ENCODE results near the gene FGD5.

Gene FGD5

GRCh38 chr3:14818804-14819500 lies at the start of gene FGD5:
Gene FGD5 (plus strand): TSS chr3:14818962. CDS start chr3:14819072, 110 bp downstream.
- peak; percentile 20 for ATAC-seq
- no peak for DNase-seq
- H3K27me3 Mint-ChIP-seq: peaks cover 39% of the 10 kb centered on the region
- H3K27ac Mint-ChIP-seq: peak within 1 kb of the TSS; percentile 5 to 65
- no peaks in the 10 kb centered on the region for H3K4me1 Mint-ChIP-seq
- H3K9me3 Mint-ChIP-seq: no peaks in the 10 kb centered on the region
- H3K4me3 Mint-ChIP-seq: no peak within 1 kb of the TSS

DNA sequence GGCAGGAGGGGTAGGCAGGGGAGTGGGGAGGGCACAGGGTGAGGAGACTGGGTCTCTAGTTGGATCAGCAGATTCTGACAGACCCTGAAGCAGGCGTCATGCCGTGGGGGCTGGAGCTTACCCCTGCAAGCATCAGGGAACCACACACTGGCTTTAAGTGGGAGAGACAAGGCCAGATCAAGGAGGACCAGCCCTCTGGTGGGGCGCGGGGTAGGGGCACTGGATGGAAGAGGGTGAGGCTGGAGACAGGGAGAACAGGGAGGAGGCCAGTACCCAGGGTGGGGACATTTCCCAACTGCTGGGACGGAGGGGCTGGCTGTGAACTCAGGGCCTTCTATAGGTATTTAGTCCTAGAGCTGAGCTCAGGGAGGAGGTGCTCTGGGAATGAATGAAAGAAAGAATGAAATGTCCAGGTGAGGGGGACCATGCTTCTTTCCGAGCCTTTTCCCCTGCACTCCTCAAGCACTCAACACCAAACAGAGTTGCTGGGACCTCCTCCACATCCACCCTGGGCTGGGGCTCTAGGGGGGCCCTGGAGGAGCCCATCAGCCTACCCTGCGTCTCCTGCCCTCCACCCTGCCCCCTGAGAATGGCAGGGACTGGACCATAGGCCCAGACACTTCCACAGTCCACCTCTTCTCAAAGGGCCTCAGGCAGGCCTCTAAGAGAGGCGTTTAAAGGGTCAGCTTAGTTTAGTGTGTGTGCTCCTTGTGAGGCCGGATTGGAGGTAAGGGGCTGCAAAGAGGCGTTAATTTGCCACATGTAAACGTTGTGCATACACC lies 49.0 kb upstream of the FGD5 start:
- no peak for ATAC-seq
- no peak for DNase-seq
- no peak overlapping the region for H3K27ac Mint-ChIP-seq
- no peaks in the 10 kb centered on the region for H3K27me3 Mint-ChIP-seq
- H3K4me3 Mint-ChIP-seq: no peak overlapping the region
- no peaks in the 10 kb centered on the region for H3K4me1 Mint-ChIP-seq
- H3K9me3 Mint-ChIP-seq: no peaks in the 10 kb centered on the region

DNA sequence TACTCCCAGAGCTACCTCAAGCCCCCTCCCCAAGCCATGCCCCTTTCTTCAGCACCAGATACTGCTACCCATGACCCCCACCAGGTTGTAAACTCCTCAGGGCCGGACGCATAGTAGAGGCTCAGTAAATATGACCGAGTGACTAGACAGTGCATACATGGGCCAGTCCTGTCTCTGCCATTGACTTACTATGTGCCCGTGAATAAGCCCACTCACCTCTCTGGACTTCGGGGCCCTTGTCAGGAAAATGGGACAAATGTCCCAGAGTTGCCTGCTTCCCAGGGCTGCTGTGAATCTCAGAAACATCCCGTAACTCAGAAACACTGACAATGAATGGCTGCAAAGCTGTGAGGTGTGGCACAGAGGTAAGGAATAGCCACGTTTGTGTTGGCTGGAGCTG lies 48.2 kb upstream of the FGD5 start:
- Mint-ChIP-seq H3K4me1 (no peaks in the 10 kb centered on the region), H3K27me3 (no peaks in the 10 kb centered on the region), H3K9me3 (no peaks in the 10 kb centered on the region), H3K27ac (no peak overlapping the region), H3K4me3 (no peak overlapping the region)
- ATAC-seq (no peak), DNase-seq (no peak)

GRCh38 chr3:14771593-14772497 lies 46.9 kb upstream of the FGD5 start:
- no peaks in the 10 kb centered on the region for H3K27me3 Mint-ChIP-seq
- H3K27ac Mint-ChIP-seq: peak overlapping the region in 1 of 2 donors; percentile 61
- H3K9me3 Mint-ChIP-seq: no peaks in the 10 kb centered on the region
- no peak for ATAC-seq
- H3K4me1 Mint-ChIP-seq: no peaks in the 10 kb centered on the region
- no peak overlapping the region for H3K4me3 Mint-ChIP-seq
- no peak for DNase-seq

DNA sequence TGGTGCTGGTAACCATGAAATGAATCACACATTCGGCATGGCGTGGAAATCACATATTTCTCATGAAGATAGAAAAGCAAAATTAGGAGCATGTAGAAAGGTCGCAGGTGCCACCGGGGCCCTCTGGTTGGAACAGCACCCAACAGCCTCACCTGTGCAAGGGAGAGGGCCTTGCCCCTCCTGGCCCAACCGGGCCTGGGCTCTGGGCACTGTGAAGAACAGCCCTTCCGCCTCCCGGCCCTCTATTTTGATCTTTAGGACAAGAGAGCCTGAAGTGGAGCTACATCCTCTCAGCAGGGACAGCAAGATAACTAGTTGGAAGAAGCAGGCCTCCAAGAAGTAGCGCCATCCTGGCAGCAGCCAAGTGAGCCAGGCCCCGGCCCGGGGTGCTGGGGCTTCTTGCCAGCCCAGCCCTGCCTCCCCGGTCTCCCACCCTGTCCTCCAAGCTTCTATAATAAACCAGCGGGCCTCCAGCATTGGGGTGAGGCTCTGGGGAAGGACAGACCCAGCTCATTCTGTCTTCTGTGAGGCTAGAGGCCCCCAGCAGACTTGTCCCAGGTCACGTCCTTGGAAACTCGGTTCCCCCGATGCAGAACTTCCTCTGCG lies 46.1 kb upstream of the FGD5 start:
- Mint-ChIP-seq H3K4me1 (no peaks in the 10 kb centered on the region), H3K27me3 (no peaks in the 10 kb centered on the region), H3K27ac (no peak overlapping the region), H3K4me3 (no peak overlapping the region), H3K9me3 (no peaks in the 10 kb centered on the region)
- no peak for DNase-seq
- no peak for ATAC-seq

DNA sequence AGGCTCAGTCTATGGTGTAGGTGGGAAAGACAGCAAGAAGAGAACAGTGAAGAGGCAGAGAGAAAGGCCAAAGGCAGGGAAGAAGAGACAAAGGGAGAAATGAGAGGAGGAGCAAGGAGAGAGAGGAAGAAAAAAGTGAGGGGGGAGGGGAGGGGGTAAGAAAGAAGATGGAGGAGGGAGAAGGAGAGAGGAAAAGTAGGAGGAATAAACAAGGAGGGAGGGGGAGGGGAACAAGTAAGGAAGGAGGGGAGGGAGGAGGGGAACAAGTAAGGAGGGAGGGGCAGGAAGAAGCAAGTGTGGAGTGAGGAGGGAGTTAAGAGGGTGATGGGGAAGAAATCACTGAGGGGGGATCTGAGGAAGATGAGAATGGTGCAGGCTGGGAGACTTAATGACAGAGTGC lies 45.5 kb upstream of the FGD5 start:
- peaks cover 3 to 5% of the 10 kb centered on the region in 2 donors for H3K9me3 Mint-ChIP-seq
- no peaks in the 10 kb centered on the region for H3K27me3 Mint-ChIP-seq
- H3K27ac Mint-ChIP-seq: no peak overlapping the region
- no peak for ATAC-seq
- no peak overlapping the region for H3K4me3 Mint-ChIP-seq
- H3K4me1 Mint-ChIP-seq: no peaks in the 10 kb centered on the region
- no peak for DNase-seq

DNA sequence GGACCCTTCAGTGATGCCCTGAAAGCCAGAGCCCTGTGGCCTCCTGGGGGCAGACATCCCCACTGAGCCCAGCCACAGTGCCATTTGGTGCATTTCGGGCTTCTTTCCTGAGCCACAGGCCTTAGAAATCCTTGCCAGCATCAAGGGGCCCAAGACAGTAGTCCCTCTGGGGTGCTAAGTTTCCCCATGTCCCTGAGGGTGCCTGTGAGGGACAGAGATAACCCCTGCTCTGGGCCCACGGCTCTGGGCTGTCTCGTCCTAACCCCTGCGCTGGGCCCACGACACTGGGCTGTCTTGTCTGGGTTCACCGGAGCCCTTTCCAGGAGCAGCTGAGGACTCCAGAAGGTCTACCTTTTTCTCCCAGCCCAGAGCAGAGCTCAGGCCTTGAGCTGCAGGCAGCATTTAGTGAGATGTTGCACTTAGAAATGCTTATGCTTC lies 45.1 kb upstream of the FGD5 start:
- ATAC-seq: no peak

DNA sequence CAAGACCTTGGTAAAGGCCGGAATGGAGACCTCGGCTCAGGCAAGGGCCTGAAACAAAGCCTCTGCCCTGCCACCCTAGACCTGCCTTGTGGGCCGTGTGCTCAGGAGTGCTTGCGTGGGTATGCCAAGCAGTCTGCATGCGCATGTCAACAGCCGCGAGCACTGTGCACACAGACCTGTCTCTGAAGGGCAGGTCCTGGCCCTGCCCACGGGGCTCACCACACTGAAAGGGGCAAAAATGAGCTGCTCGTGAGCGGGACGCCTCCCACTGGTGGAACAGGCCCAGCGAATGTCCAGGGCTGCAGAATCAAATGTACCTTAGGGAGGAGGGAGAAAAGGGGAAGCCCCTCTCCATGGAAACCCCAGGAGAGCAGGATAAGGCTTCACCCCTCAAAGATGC lies 44.3 kb upstream of the FGD5 start:
- DNase-seq (no peak), ATAC-seq (no peak)
- Mint-ChIP-seq H3K27ac (no peak overlapping the region), H3K4me1 (no peaks in the 10 kb centered on the region), H3K4me3 (no peak overlapping the region), H3K27me3 (no peaks in the 10 kb centered on the region), H3K9me3 (peaks cover 12 to 15% of the 10 kb centered on the region in 2 donors)

More for the DNA sequence above, 45.1 kb upstream of the FGD5 start:
- DNase-seq: no peak
- H3K27me3 Mint-ChIP-seq: no peaks in the 10 kb centered on the region
- H3K9me3 Mint-ChIP-seq: peaks cover 7 to 9% of the 10 kb centered on the region in 2 donors
- no peak overlapping the region for H3K27ac Mint-ChIP-seq
- no peak overlapping the region for H3K4me3 Mint-ChIP-seq
- H3K4me1 Mint-ChIP-seq: no peaks in the 10 kb centered on the region

DNA sequence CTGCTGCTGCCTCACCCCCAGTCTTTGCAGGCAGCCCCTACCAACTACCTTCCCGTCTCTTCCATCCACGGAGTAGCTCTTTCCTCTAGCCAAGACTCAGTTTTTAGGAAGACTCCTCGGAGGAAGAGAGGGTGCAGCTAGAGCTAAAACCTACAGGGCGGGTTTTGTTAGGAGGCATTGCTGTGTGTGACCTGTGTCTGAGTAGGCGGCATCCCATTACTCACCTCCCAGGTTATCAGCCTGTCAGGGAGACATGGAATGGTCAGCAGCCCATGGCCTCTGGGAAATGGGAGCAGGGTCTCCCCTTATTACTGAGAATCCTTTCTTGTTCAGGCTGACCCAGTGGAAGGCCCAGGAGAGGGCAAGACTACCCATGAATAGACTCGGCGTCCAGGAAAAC lies 43.8 kb upstream of the FGD5 start:
- H3K9me3 Mint-ChIP-seq: peaks cover 12 to 15% of the 10 kb centered on the region in 2 donors
- H3K27me3 Mint-ChIP-seq: no peaks in the 10 kb centered on the region
- H3K4me1 Mint-ChIP-seq: no peaks in the 10 kb centered on the region
- no peak overlapping the region for H3K4me3 Mint-ChIP-seq
- H3K27ac Mint-ChIP-seq: no peak overlapping the region
- DNase-seq (no peak), ATAC-seq (no peak)

DNA sequence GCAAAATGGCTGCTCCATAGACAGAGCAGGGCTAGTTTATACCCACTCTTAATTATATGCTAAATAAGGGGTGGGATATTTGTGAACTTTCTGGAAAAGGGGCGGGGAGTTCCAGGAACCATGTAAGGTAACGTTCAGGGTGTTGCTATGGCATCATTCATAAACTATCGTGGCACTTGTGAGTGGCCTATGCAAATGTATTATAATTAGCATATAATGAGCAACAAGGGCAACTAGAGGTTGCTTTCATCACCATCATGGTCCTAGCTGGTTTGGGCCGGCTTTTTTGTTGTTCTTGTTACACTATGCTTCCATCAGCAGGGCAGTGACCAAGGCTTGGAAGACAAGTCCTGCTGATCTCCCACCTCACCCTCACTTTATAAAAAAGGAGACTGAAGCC lies 43.2 kb upstream of the FGD5 start:
- no peaks in the 10 kb centered on the region for H3K27me3 Mint-ChIP-seq
- no peaks in the 10 kb centered on the region for H3K4me1 Mint-ChIP-seq
- no peak for DNase-seq

GRCh38 chr3:14779069-14779685 lies 39.6 kb upstream of the FGD5 start:
- DNase-seq: no peak
- no peak for ATAC-seq
- peaks cover 12 to 15% of the 10 kb centered on the region in 2 donors for H3K9me3 Mint-ChIP-seq
- H3K27ac Mint-ChIP-seq: no peak overlapping the region
- H3K27me3 Mint-ChIP-seq: no peaks in the 10 kb centered on the region
- H3K4me1 Mint-ChIP-seq: no peaks in the 10 kb centered on the region
- no peak overlapping the region for H3K4me3 Mint-ChIP-seq

More for the DNA sequence above, 43.2 kb upstream of the FGD5 start:
- no peak for ATAC-seq
- Mint-ChIP-seq H3K27ac (no peak overlapping the region), H3K9me3 (peaks cover 12 to 15% of the 10 kb centered on the region in 2 donors), H3K4me3 (no peak overlapping the region)

DNA sequence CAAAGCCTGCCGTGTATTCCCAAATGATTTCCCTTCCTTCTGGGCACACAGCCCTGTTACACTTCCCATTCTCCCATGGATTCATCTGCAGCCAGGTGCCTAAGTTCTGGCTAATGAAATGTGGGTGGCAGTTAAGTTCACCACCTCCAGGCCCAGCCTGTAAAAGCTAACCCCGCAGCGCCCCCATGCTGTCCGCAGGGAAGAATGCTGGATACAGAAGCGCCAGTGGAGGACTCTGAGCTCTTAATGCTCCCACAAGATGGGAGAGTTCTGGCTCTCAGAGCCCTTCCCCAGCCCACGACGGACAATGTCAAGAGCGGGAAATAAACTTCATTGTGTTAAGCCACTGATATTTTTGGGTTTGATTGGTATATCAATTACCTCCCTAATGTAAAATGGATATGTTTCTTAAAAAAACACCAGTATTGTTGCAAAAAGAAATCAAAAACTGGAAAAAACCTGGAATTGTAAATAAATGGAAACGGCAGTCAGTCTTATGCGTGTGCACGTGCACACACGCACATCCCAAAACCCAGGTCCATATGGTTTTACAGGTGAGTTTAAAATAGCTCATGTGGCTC lies 37.7 kb upstream of the FGD5 start:
- ATAC-seq (peak; percentile 69), DNase-seq (peak; percentile 12 to 47)
- Mint-ChIP-seq H3K4me3 (no peak overlapping the region), H3K27me3 (no peaks in the 10 kb centered on the region), H3K4me1 (no peaks in the 10 kb centered on the region), H3K9me3 (peaks cover 12 to 15% of the 10 kb centered on the region in 2 donors), H3K27ac (no peak overlapping the region)

- no peak for ATAC-seq
- H3K4me1 Mint-ChIP-seq: no peaks in the 10 kb centered on the region
- peaks cover 6 to 7% of the 10 kb centered on the region in 2 donors for H3K9me3 Mint-ChIP-seq
- H3K4me3 Mint-ChIP-seq: no peak overlapping the region
- H3K27ac Mint-ChIP-seq: no peak overlapping the region
- H3K27me3 Mint-ChIP-seq: peaks cover 7% of the 10 kb centered on the region
- no peak for DNase-seq
Observed at GRCh38 chr3:14783480-14784086, 35.2 kb upstream of the FGD5 start.

- Mint-ChIP-seq H3K4me1 (no peaks in the 10 kb centered on the region), H3K27ac (no peak overlapping the region), H3K27me3 (peaks cover 7% of the 10 kb centered on the region), H3K4me3 (no peak overlapping the region), H3K9me3 (peaks cover under 1 to 1% of the 10 kb centered on the region in 2 donors)
- ATAC-seq (no peak), DNase-seq (no peak)
Observed at GRCh38 chr3:14784087-14784681, 34.6 kb upstream of the FGD5 start.
